ENCODE results near the gene MEGF6.

GRCh38 chr1:3571263-3571662, 40.0 kb downstream of the MEGF6 start:
- TF ChIP-seq CTCF (IDR thresholded peaks at IDR 0.05) (no peak), ZFX (IDR thresholded peaks at IDR 0.05; ENCODE audit: borderline replicate concordance) (no peak)
